Ascending aorta (tissue), 2 donors: ENCODE results near the gene MCOLN1. TPM values are rescaled to one million over a fixed set of nuclear protein-coding genes. Genes with fewer than 3 reads are reported as not detected.
"Not testable (repeated sequence)": the region's sequence is repeated elsewhere in the genome, so short reads cannot be mapped to it uniquely, and the experiment has no call there.

ENCODE experiments used
- DNase-seq, 2 donors: peaks; one replicate each; pipeline ENCODE4 v3.0.0-alpha.2; 2019; ENCODE audit warnings: low spot score in 2 of 2
- H3K27ac ChIP-seq, 2 donors: fragments of 200-600 bp; sonication (generic); one replicate each; pipeline ENCODE4 v1.5.1; 2016 to 2017; ENCODE audit warnings: mild to moderate bottlenecking in 1 of 2
- H3K27me3 ChIP-seq: fragments of 200-600 bp; sonication (generic); one replicate; pipeline ENCODE4 v1.5.1; 2017
- H3K36me3 ChIP-seq, 2 donors: fragments of 200-600 bp; sonication (generic); one replicate each; pipeline ENCODE4 v1.5.1; 2016
- H3K4me1 ChIP-seq, 2 donors: fragments of 200-600 bp; sonication (generic); one replicate each; pipeline ENCODE4 v1.5.1; 2016 to 2017; ENCODE audit warnings: mild to moderate bottlenecking in 1 of 2
- H3K4me3 ChIP-seq, 2 donors: fragments of 200-600 bp; sonication (generic); one replicate each; pipeline ENCODE4 v1.5.1; 2016 to 2017; ENCODE audit warnings: mild to moderate bottlenecking in 1 of 2
- H3K9me3 ChIP-seq, 2 donors: fragments of 200-600 bp; sonication (generic); one replicate each; pipeline ENCODE4 v1.5.1; 2016
- CTCF ChIP-seq, 3 experiments: fragments of 200-600 bp in 2 of 3; fragments of 450-650 bp in 1 of 3; sonication (generic) in 2 of 3; IDR thresholded peaks; one replicate each; pipeline ENCODE4 v1.5.1; 2016 to 2019; ENCODE audit warnings: antibody characterized with exemption in 3 of 3, mild to moderate bottlenecking in 1 of 3, moderate library complexity in 1 of 3
- intact Hi-C: fragments of 100-400 bp; cut with DNase I; formaldehyde crosslinking; loops from one replicate; pipeline ENCODE4 v1.15.1; 2023
- total RNA-seq: library from RNA; depleted of rRNA; stranded (reverse); fragments of >200 nt; gene quantifications from one replicate; pipeline ENCODE4 v1.1.0, GENCODE V29; 2016

The MCOLN1 gene
- total RNA-seq, 1 donor from 2014 or later: 11.9 TPM

- H3K4me3 ChIP-seq: peak overlapping the region; percentile 82 to 89
- no peak for TF ChIP-seq CTCF (IDR thresholded peaks at IDR 0.05)
- intact Hi-C loops: loop anchor here (1.0 kb wide), 3 partner anchors 19 to 139 kb away; partner anchors contain the start of gene PEX11G
- peaks cover 0 to 14% of the 10 kb centered on the region in 2 donors for H3K4me1 ChIP-seq
- no peaks in the 10 kb centered on the region for H3K9me3 ChIP-seq
- peak in 1 of 2 donors; percentile 93 for DNase-seq
- H3K27ac ChIP-seq: peak overlapping the region; percentile 92 to 93
- no peaks in the 10 kb centered on the region for H3K27me3 ChIP-seq
- H3K36me3 ChIP-seq: peaks cover 29 to 32% of the 10 kb centered on the region in 2 donors
Measured at GRCh38 chr19:7533925-7534480, 11.6 kb downstream of the MCOLN1 start.

GRCh38 chr19:7534531-7535046 is 12.2 kb downstream of the MCOLN1 start:
- intact Hi-C loops: loop anchor here (1.0 to 5.0 kb wide), 6 partner anchors 12 to 139 kb away; partner anchors contain the start of genes MCOLN1, PET100, PEX11G and XAB2
- DNase-seq: peak; percentile 59 to 92
- TF ChIP-seq CTCF (IDR thresholded peaks at IDR 0.05): peak in 1 of 3 experiments; percentile 20
- H3K27me3 ChIP-seq: no peaks in the 10 kb centered on the region
- H3K4me1 ChIP-seq: peaks cover 0 to 14% of the 10 kb centered on the region in 2 donors
- H3K36me3 ChIP-seq: peaks cover 30% of the 10 kb centered on the region in 2 donors
- no peaks in the 10 kb centered on the region for H3K9me3 ChIP-seq
- H3K27ac ChIP-seq: peak overlapping the region; percentile 92 to 93
- H3K4me3 ChIP-seq: peak overlapping the region; percentile 82 to 89

GRCh38 chr19:7535047-7535997 is 12.9 kb downstream of the MCOLN1 start, which contains the start of gene PNPLA6:
TSS of gene PNPLA6 (plus strand) at chr19:7535717. CDS start at chr19:7535789, 72 bp downstream.
- Histone ChIP-seq H3K4me3 (peak within 1 kb of the TSS; percentile 82 to 89), H3K27me3 (no peaks in the 10 kb centered on the region), H3K36me3 (peaks cover 32 to 36% of the 10 kb centered on the region in 2 donors), H3K4me1 (peaks cover 0 to 14% of the 10 kb centered on the region in 2 donors), H3K27ac (peak within 1 kb of the TSS; percentile 92 to 93), H3K9me3 (no peaks in the 10 kb centered on the region)
- no peak for TF ChIP-seq CTCF (IDR thresholded peaks at IDR 0.05)
- DNase-seq: peak; percentile 82 to 97
- intact Hi-C loops: loop anchor here (1.0 to 5.0 kb wide), 3 partner anchors 13 to 92 kb away; partner anchors contain the start of genes MCOLN1, PET100 and XAB2

GRCh38 chr19:7535998-7536695 is 13.7 kb downstream of the MCOLN1 start:
- intact Hi-C loops: loop anchor here (1.0 to 5.0 kb wide), 3 partner anchors 14 to 91 kb away; partner anchors contain the start of genes MCOLN1, PET100 and XAB2
- no peaks in the 10 kb centered on the region for H3K9me3 ChIP-seq
- H3K4me1 ChIP-seq: peaks cover 0 to 14% of the 10 kb centered on the region in 2 donors
- peak overlapping the region; percentile 82 to 89 for H3K4me3 ChIP-seq
- H3K27ac ChIP-seq: peak overlapping the region; percentile 92 to 93
- peaks cover 39 to 41% of the 10 kb centered on the region in 2 donors for H3K36me3 ChIP-seq
- no peak for DNase-seq
- TF ChIP-seq CTCF (IDR thresholded peaks at IDR 0.05): no peak
- no peaks in the 10 kb centered on the region for H3K27me3 ChIP-seq

GRCh38 chr19:7538990-7539389 is 16.6 kb downstream of the MCOLN1 start:
- intact Hi-C loops: loop anchor here (5.0 kb wide), 1 partner anchor 88 kb away; the partner anchor contains the start of genes PET100 and XAB2
- not testable (repeated sequence) for H3K4me1 ChIP-seq, H3K27ac ChIP-seq, H3K9me3 ChIP-seq, H3K27me3 ChIP-seq, H3K4me3 ChIP-seq, DNase-seq
- peaks cover 62 to 67% of the 10 kb centered on the region in 2 donors for H3K36me3 ChIP-seq
